Breast epithelium (tissue), 4 donors: Measurements from ENCODE around the gene IGF2. TPM values are rescaled to one million over a fixed set of nuclear protein-coding genes. Genes with fewer than 3 reads are reported as not detected.

ENCODE experiments used
- DNase-seq, 2 donors: peaks; one replicate each; pipeline ENCODE4 v3.0.0-alpha.2; 2019; ENCODE audit warnings: low spot score in 2 of 2
- H3K27ac ChIP-seq, 2 donors: fragments of 200-600 bp; sonication (generic) in 1 of 2; one replicate each; pipeline ENCODE4 v1.5.1; 2016 to 2019; ENCODE audit warnings: mild to moderate bottlenecking in 1 of 2
- H3K27me3 ChIP-seq, 2 donors: fragments of 200-600 bp; sonication (generic) in 1 of 2; one replicate each; pipeline versions ENCODE4 v1.5.1 to v1.6.0; 2017 to 2019; ENCODE audit warnings: control low read depth in 1 of 2, mild to moderate bottlenecking in 1 of 2
- H3K36me3 ChIP-seq: fragments of 200-600 bp; one replicate; pipeline ENCODE4 v1.5.1; 2019
- H3K4me1 ChIP-seq, 2 donors: fragments of 200-600 bp; sonication (generic); one replicate each; pipeline ENCODE4 v1.5.1; 2016 to 2019; ENCODE audit warnings: control low read depth in 1 of 2
- H3K4me3 ChIP-seq, 3 donors: fragments of 200-600 bp; sonication (generic); 1 replicate in 2 of 3; 2 replicates in 1 of 3; pipeline ENCODE4 v1.5.1; 2016 to 2019; ENCODE audit warnings: mild to moderate bottlenecking in 3 of 3, moderate library complexity in 2 of 3
- H3K9me3 ChIP-seq, 2 donors: fragments of 200-600 bp; sonication (generic) in 1 of 2; one replicate each; pipeline ENCODE4 v1.5.1; 2016 to 2019; ENCODE audit warnings: control low read depth in 1 of 2
- POLR2A ChIP-seq: fragments of 450-650 bp; IDR thresholded peaks from one replicate; pipeline ENCODE4 v1.6.1; 2016; ENCODE audit warnings: antibody characterized with exemption, mild to moderate bottlenecking, moderate library complexity
- POLR2AphosphoS5 ChIP-seq, 3 donors: sonication (generic); formaldehyde crosslinking; IDR thresholded peaks; one replicate each; pipeline ENCODE4 v1.6.1; 2017; ENCODE audit warnings: antibody characterized with exemption in 3 of 3
- intact Hi-C: fragments of 100-400 bp; cut with DNase I; formaldehyde crosslinking; loops from one replicate; pipeline ENCODE4 v1.15.1; 2023; ENCODE audit warnings: low total_unique reads
- total RNA-seq, 3 donors: library from RNA; depleted of rRNA; stranded (reverse); fragments of >200 nt; gene quantifications; one replicate each; pipeline ENCODE4 v1.1.0, GENCODE V29; 2016
- TF ChIP-seq, protein P1 (sequence below), 3 donors: fragments of 450-650 bp; IDR thresholded peaks; one replicate each; pipeline ENCODE4 v1.5.1; 2016 to 2017; ENCODE audit warnings: antibody characterized with exemption in 3 of 3, mild to moderate bottlenecking in 3 of 3, moderate library complexity in 3 of 3

IGF2 gene
- total RNA-seq, 3 donors from 2014 or later: 13.6 to 65.7 (median 65.2) TPM

DNA sequence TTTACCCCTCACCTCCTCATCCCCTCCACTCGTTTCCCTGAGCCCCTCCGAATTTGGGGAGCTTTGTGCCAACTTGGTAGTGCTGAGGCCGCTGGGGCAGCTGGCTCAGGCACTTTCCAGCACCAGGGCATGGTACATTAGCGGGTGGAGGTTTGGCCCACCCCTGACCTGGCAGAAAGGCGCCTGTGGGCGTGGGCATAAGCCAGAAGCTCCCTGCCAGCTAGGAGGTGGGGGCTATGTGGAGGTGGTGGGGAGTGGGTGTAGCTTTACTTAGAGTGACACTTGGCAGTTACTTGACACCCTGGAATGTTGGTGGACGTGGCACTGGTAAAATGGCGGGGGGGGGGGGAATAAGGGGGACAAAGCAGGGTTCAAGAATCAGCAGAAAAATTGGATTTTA lies 10.3 kb upstream of the IGF2 start:
- H3K9me3 ChIP-seq: no peaks in the 10 kb centered on the region
- peaks cover 6 to 67% of the 10 kb centered on the region in 2 donors for H3K27me3 ChIP-seq
- no peak for DNase-seq
- no peak overlapping the region for H3K27ac ChIP-seq
- H3K4me1 ChIP-seq: peaks cover 0 to 3% of the 10 kb centered on the region in 2 donors
- intact Hi-C loops: no loop called here
- no peak overlapping the region for H3K4me3 ChIP-seq
- TF ChIP-seq POLR2A: no peak
- TF ChIP-seq, protein P1, sequence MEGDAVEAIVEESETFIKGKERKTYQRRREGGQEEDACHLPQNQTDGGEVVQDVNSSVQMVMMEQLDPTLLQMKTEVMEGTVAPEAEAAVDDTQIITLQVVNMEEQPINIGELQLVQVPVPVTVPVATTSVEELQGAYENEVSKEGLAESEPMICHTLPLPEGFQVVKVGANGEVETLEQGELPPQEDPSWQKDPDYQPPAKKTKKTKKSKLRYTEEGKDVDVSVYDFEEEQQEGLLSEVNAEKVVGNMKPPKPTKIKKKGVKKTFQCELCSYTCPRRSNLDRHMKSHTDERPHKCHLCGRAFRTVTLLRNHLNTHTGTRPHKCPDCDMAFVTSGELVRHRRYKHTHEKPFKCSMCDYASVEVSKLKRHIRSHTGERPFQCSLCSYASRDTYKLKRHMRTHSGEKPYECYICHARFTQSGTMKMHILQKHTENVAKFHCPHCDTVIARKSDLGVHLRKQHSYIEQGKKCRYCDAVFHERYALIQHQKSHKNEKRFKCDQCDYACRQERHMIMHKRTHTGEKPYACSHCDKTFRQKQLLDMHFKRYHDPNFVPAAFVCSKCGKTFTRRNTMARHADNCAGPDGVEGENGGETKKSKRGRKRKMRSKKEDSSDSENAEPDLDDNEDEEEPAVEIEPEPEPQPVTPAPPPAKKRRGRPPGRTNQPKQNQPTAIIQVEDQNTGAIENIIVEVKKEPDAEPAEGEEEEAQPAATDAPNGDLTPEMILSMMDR (IDR thresholded peaks at IDR 0.05): no peak
- no peak for TF ChIP-seq POLR2AphosphoS5 (IDR thresholded peaks at IDR 0.05)
- no peaks in the 10 kb centered on the region for H3K36me3 ChIP-seq

DNA sequence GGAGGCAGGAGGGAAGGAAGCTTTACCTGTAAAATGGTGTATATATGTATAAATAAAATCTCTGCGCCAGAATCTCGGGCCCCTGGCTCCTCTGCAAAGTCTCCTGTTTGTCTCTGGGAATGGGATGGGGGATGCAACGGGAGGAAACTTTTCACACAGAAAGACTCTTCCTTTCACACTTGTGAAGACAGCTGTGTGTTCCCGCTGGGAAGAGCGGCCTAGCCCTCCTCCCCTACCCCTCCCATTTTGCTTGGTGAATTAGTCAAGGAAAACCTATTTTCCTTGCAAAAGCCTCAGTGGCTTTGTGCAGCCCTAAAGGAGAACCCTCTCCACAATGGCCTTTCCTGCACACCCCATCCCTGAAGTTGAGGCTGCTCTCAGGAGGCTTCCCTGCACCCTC lies 9.4 kb upstream of the IGF2 start:
- DNase-seq: no peak

DNA sequence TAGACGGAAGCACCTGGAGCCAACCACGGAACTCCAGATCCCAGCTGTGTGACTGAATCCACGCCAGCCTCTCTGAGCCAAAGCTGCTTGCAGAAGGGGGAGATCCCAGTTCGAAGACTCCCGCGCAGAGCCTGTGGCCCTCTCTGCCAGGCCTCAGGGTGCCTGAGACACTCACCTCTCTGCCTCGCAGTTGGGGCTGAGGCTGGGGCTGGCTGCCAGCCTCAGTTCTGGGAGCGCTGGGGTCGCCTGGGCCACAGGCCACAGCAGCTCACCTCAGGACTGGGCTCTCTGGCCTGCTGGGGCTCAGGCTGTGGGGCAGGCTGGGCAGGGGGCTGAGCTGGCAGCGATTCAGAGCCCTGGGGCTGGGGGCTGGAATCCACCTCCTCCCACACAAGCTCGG lies 8.2 kb upstream of the IGF2 start:
- no peak overlapping the region for H3K27ac ChIP-seq
- TF ChIP-seq POLR2AphosphoS5 (IDR thresholded peaks at IDR 0.05) (no peak), POLR2A (no peak)
- TF ChIP-seq, protein P1 (IDR thresholded peaks at IDR 0.05): no peak
- no peak for DNase-seq
- intact Hi-C loops: no loop called here
- no peaks in the 10 kb centered on the region for H3K9me3 ChIP-seq
- peaks cover 11 to 88% of the 10 kb centered on the region in 2 donors for H3K27me3 ChIP-seq
- no peak overlapping the region for H3K4me3 ChIP-seq
- H3K36me3 ChIP-seq: no peaks in the 10 kb centered on the region
- H3K4me1 ChIP-seq: peaks cover 3 to 6% of the 10 kb centered on the region in 2 donors

More for the DNA sequence above, 9.4 kb upstream of the IGF2 start:
- H3K9me3 ChIP-seq: no peaks in the 10 kb centered on the region
- no peaks in the 10 kb centered on the region for H3K36me3 ChIP-seq
- TF ChIP-seq, protein P1 (IDR thresholded peaks at IDR 0.05): no peak
- TF ChIP-seq POLR2A (no peak), POLR2AphosphoS5 (IDR thresholded peaks at IDR 0.05) (no peak)
- H3K4me1 ChIP-seq: peaks cover 3 to 6% of the 10 kb centered on the region in 2 donors
- H3K27me3 ChIP-seq: peaks cover 11 to 76% of the 10 kb centered on the region in 2 donors
- no peak overlapping the region for H3K4me3 ChIP-seq
- H3K27ac ChIP-seq: no peak overlapping the region
- intact Hi-C loops: no loop called here

DNA sequence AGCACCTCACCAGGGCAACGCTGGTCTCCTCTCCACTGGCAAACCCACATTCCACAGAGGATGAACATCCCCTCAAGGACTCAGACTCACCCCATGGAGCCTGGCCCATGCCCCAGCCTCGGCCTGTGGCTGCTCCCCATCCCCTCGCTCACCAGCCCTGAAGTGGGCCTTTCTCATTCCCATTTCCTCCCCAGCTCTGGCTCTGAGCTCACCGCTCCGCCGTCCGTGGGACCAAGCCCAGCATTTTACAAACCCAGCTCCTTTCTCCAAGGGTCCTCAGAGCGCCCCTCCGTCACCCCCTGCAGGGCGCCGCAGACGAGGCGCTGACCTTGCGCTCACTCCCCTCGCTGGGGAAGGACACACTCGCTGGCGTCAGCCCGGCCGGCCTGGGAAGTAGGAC lies 6.9 kb upstream of the IGF2 start:
- Histone ChIP-seq H3K9me3 (no peaks in the 10 kb centered on the region), H3K4me1 (peaks cover 0 to 6% of the 10 kb centered on the region in 2 donors), H3K27ac (no peak overlapping the region), H3K27me3 (peaks cover 11 to 99% of the 10 kb centered on the region in 2 donors), H3K36me3 (no peaks in the 10 kb centered on the region), H3K4me3 (no peak overlapping the region)
- DNase-seq: no peak
- TF ChIP-seq POLR2A: no peak
- no peak for TF ChIP-seq POLR2AphosphoS5 (IDR thresholded peaks at IDR 0.05)
- TF ChIP-seq, protein P1 (IDR thresholded peaks at IDR 0.05): no peak
- intact Hi-C loops: no loop called here

DNA sequence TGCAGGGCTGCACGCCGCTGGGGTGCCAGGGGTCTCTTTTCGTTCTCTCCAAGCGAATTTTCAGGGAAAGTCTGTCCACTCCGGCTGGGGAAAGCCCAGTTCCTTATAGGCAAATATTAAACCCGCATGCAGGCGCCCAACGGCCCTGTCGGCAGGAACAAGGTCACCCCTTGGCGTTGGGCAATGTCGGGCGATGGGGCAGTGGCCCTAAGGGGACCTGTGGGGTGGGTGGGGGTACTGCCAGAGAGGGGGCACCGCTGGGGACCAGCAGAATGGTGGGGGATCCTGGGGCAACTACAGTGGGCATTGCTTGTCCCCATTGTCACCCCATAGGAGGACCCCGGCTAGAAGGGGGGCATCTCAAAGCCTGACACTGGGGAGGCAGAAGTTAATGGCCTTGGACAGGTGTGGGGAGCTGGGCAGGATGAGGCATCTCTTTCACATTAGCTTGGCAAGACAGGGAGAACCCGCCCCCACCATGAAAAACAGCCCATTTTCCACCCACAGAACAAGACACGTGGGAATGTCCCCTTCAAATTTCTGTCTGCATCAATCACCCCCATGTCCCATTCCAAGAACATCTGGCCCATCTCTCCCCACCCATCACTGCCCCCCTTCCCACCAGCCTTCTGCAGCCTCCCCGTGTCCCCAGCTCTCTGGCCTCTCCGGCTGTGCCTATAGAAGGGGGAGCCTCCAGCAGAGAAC lies 5.5 kb upstream of the IGF2 start:
- peak overlapping the region in 2 of 3 donors; percentile 4 to 48 for H3K4me3 ChIP-seq
- H3K4me1 ChIP-seq: peaks cover 0 to 11% of the 10 kb centered on the region in 2 donors
- no peaks in the 10 kb centered on the region for H3K9me3 ChIP-seq
- H3K27ac ChIP-seq: no peak overlapping the region
- DNase-seq: no peak
- peaks cover 20 to 100% of the 10 kb centered on the region in 2 donors for H3K27me3 ChIP-seq
- H3K36me3 ChIP-seq: no peaks in the 10 kb centered on the region
- intact Hi-C loops: no loop called here
- TF ChIP-seq, protein P1 (IDR thresholded peaks at IDR 0.05): no peak
- TF ChIP-seq POLR2AphosphoS5 (IDR thresholded peaks at IDR 0.05) (no peak), POLR2A (no peak)
